K562 (cell line): ENCODE measurements around the gene NEURL1. TPM values are rescaled to one million over a fixed set of nuclear protein-coding genes. Genes with fewer than 3 reads are reported as not detected.

ENCODE experiments used
- ATAC-seq: fragments of 200-7000 bp; cut with Tn5 transposase; 3 replicates; pipeline ENCODE4 v1.9.1; 2020; ENCODE audit warnings: moderate library complexity
- BruUV-seq: library from RNA; stranded (reverse); fragments of 400-500 nt; replicated peaks from 2 replicates; lab custom pipeline; 2021; lab: Mats Ljungman, UMichigan
- CTCF ChIA-PET: fragments of 300-600 bp; formaldehyde crosslinking; extraction: SDS; loops from one replicate; lab custom pipeline; 2021; ENCODE audit warnings: low intra/inter-chr PET ratio; lab: Yijun Ruan, JAX
- POLR2A ChIA-PET: fragments of 300-600, 350-650 bp; sonication (Branson Sonifier 250); formaldehyde crosslinking; extraction: SDS; loops from one replicate; lab custom pipeline; 2021; ENCODE audit warnings: antibody characterized with exemption, inconsistent platforms; lab: Yijun Ruan, JAX
- DNase-seq, 4 experiments: peaks; one replicate each; pipeline versions ENCODE4 v3.0.0 to v3.0.0-alpha.2; 2011 to 2018; ENCODE audit warnings: low spot score in 3 of 4, mixed read lengths in 3 of 4; ENCODE audit errors: extremely low read depth in 1 of 4
- FAIRE-seq: peaks from 2 replicates; lab custom pipeline; 2011; peaks lifted over from hg19 to GRCh38; lab: Jason Lieb, UNC
- H2AFZ ChIP-seq: 2 replicates; pipeline ENCODE4 v1.6.0; 2011; ENCODE audit warnings: low read depth, low read length, control low read depth, inconsistent platforms
- H3K27ac ChIP-seq: fragments of 200-600 bp; 3 replicates; pipeline ENCODE4 v1.8.0; 2011; ENCODE audit warnings: low read depth, mild to moderate bottlenecking, control low read depth, inconsistent platforms, low read length, moderate library complexity, mixed read lengths; ENCODE audit errors: extremely low read depth
- H3K27me3 ChIP-seq, 2 experiments: fragments of 300-600 bp in 1 of 2; 2 replicates in 1 of 2; 3 replicates in 1 of 2; pipeline versions ENCODE4 v1.6.0 to v1.8.0; 2011; ENCODE audit warnings: inconsistent platforms in 2 of 2, low read length in 2 of 2, mild to moderate bottlenecking in 1 of 2, mixed read lengths in 1 of 2, moderate library complexity in 1 of 2; ENCODE audit not compliant: control insufficient read depth in 2 of 2, insufficient read depth in 2 of 2
- H3K36me3 ChIP-seq: fragments of 300-600 bp; 3 replicates; pipeline ENCODE4 v1.8.0; 2011; ENCODE audit warnings: mild to moderate bottlenecking, low read length, inconsistent platforms; ENCODE audit not compliant: control insufficient read depth, insufficient read depth
- H3K4me1 ChIP-seq, 2 experiments: fragments of 200-600 bp in 1 of 2; replicated peaks in 1 of 2; 2 replicates in 1 of 2; 3 replicates in 1 of 2; pipeline versions ENCODE4 v1.5.1 to v1.8.0; 2011; ENCODE audit warnings: inconsistent platforms in 2 of 2, low read length in 2 of 2, mild to moderate bottlenecking in 1 of 2, mixed read lengths in 1 of 2, moderate library complexity in 1 of 2; ENCODE audit not compliant: control insufficient read depth in 2 of 2, insufficient read depth in 2 of 2
- H3K4me2 ChIP-seq: 2 replicates; pipeline ENCODE4 v1.6.1; 2011; ENCODE audit warnings: low read length, control low read depth, inconsistent platforms, mixed read lengths; ENCODE audit not compliant: insufficient read depth
- H3K4me3 ChIP-seq: fragments of 200-600 bp; sonication (generic), shearing (Covaris generic); 2 replicates; pipeline ENCODE4 v1.5.1; 2016; ENCODE audit warnings: control low read depth, inconsistent platforms
- H3K79me2 ChIP-seq: fragments of 200-600 bp; 3 replicates; pipeline ENCODE4 v1.8.0; 2011; ENCODE audit warnings: low read length, inconsistent platforms; ENCODE audit not compliant: control insufficient read depth, insufficient read depth
- H3K9ac ChIP-seq, 2 experiments: 2 replicates each; pipeline versions ENCODE4 v1.6.0 to v1.6.1; 2011; ENCODE audit warnings: low read depth in 2 of 2, low read length in 2 of 2, control low read depth in 1 of 2, inconsistent platforms in 1 of 2, mild to moderate bottlenecking in 1 of 2, mixed read lengths in 1 of 2; ENCODE audit not compliant: insufficient read depth in 1 of 2
- H3K9me1 ChIP-seq: one replicate; pipeline ENCODE4 v1.6.0; 2011; ENCODE audit warnings: inconsistent platforms, mild to moderate bottlenecking, low read length, moderate library complexity; ENCODE audit not compliant: control insufficient read depth, insufficient read depth
- H3K9me3 ChIP-seq: replicated peaks from 2 replicates; pipeline ENCODE4 v1.5.1; 2011; ENCODE audit warnings: low read depth, low read length, inconsistent platforms; ENCODE audit not compliant: control insufficient read depth, insufficient read depth
- H4K20me1 ChIP-seq: replicated peaks from 2 replicates; pipeline ENCODE4 v1.6.1; 2011; ENCODE audit warnings: low read length, inconsistent platforms, mixed read lengths; ENCODE audit not compliant: control insufficient read depth, insufficient read depth
- ATF3 ChIP-seq, 2 experiments: fragments of 450-650 bp in 1 of 2; sonication (generic) in 1 of 2; formaldehyde crosslinking in 1 of 2; IDR thresholded peaks in 1 of 2; conservative IDR thresholded peaks in 1 of 2; 2 replicates each; pipeline versions ENCODE4 v1.6.1 to v1.8.1; 2016 to 2023; ENCODE audit warnings: mild to moderate bottlenecking in 2 of 2, moderate library complexity in 2 of 2, inconsistent platforms in 1 of 2, missing genetic modification reagents in 1 of 2
- CAMTA2 ChIP-seq: fragments of 250-450 bp; sonication (Bioruptor Pico); conservative IDR thresholded peaks from 2 replicates; pipeline ENCODE4 v1.5.1; 2022
- HDAC2 ChIP-seq: fragments of 450-650 bp; IDR thresholded peaks from 2 replicates; pipeline ENCODE4 v1.6.1; 2016; ENCODE audit warnings: mild to moderate bottlenecking
- HMG20A ChIP-seq: fragments of 450-650 bp; formaldehyde crosslinking; conservative IDR thresholded peaks from 2 replicates; pipeline ENCODE4 v1.4.0; 2020; ENCODE audit warnings: mild to moderate bottlenecking, mixed read lengths
- KAT8 ChIP-seq: fragments of 450-650 bp; IDR thresholded peaks from 2 replicates; pipeline ENCODE4 v1.6.1; 2016; ENCODE audit warnings: low read depth, mild to moderate bottlenecking
- KDM1A ChIP-seq, 2 experiments: fragments of 450-650 bp; IDR thresholded peaks; 2 replicates each; pipeline ENCODE4 v1.6.1; 2016; ENCODE audit warnings: mild to moderate bottlenecking in 2 of 2
- MAZ ChIP-seq, 2 experiments: fragments of 450-650 bp in 1 of 2; sonication (generic) in 1 of 2; formaldehyde crosslinking; IDR thresholded peaks in 1 of 2; conservative IDR thresholded peaks in 1 of 2; 2 replicates each; pipeline versions ENCODE4 v1.4.0 to v1.5.0; 2020; ENCODE audit warnings: mild to moderate bottlenecking in 1 of 2, missing genetic modification reagents in 1 of 2
- MXI1 ChIP-seq: IDR thresholded peaks from 2 replicates; pipeline ENCODE4 v1.6.1; 2011; ENCODE audit warnings: low read depth, mild to moderate bottlenecking, improper control_type of control experiment, low read length
- NR2C2 ChIP-seq, 2 experiments: fragments of 200-800 bp in 1 of 2; sonication (Bioruptor generic) in 1 of 2; sonication (generic) in 1 of 2; formaldehyde crosslinking in 1 of 2; IDR thresholded peaks; 2 replicates each; pipeline versions ENCODE4 v1.6.1 to v1.8.0; 2016 to 2022; ENCODE audit warnings: mild to moderate bottlenecking in 1 of 2, missing compliant biosample characterization in 1 of 2, missing genetic modification characterization in 1 of 2, missing genetic modification reagents in 1 of 2
- NR4A1 ChIP-seq, 2 experiments: fragments of 250-450 bp in 1 of 2; fragments of 450-650 bp in 1 of 2; sonication (Bioruptor Pico) in 1 of 2; IDR thresholded peaks; 2 replicates each; pipeline versions ENCODE4 v1.4.0 to v1.6.1; 2016 to 2020; ENCODE audit warnings: mild to moderate bottlenecking in 2 of 2, missing compliant biosample characterization in 1 of 2, missing genetic modification characterization in 1 of 2, moderate library complexity in 1 of 2
- PHF21A ChIP-seq: fragments of 450-650 bp; IDR thresholded peaks from 2 replicates; pipeline ENCODE4 v1.6.1; 2017; ENCODE audit warnings: low read depth, borderline replicate concordance
- TCF3 ChIP-seq: sonication (generic); formaldehyde crosslinking; IDR thresholded peaks from 2 replicates; pipeline ENCODE4 v1.4.0; 2020; ENCODE audit warnings: mild to moderate bottlenecking, missing genetic modification reagents
- ZBTB11 ChIP-seq, 3 experiments: fragments of 200-800 bp in 1 of 3; fragments of 250-450 bp in 1 of 3; fragments of 450-650 bp in 1 of 3; sonication (Bioruptor Pico) in 1 of 3; sonication (Bioruptor generic) in 1 of 3; formaldehyde crosslinking in 1 of 3; IDR thresholded peaks; 2 replicates each; pipeline versions ENCODE4 v1.6.1 to v1.8.0; 2016 to 2022; ENCODE audit warnings: mild to moderate bottlenecking in 2 of 3, missing genetic modification characterization in 2 of 3, missing compliant biosample characterization in 1 of 3, moderate library complexity in 1 of 3
- ZKSCAN8 ChIP-seq: fragments of 200-800 bp; sonication (Bioruptor generic); IDR thresholded peaks from 2 replicates; pipeline ENCODE4 v1.6.1; 2016; ENCODE audit warnings: missing genetic modification characterization, missing compliant biosample characterization
- ZNF589 ChIP-seq: fragments of 200-800 bp; sonication (Bioruptor generic); IDR thresholded peaks from 2 replicates; pipeline ENCODE4 v1.6.1; 2016; ENCODE audit warnings: low read depth, missing genetic modification characterization, missing compliant biosample characterization
- WGBS: fragments of 100-300 bp; shearing (Covaris generic); methylation state at CpG from one replicate; pipeline ENCODE4 v1.1.6; 2016; ENCODE audit warnings: low coverage, mixed read lengths; ENCODE audit not compliant: insufficient coverage; ENCODE audit errors: missing lambda C conversion rate; 5-methylcytosine and 5-hydroxymethylcytosine counted together
- in situ Hi-C: fragments of 300-500 bp; cut with MboI; formaldehyde crosslinking; loops from 4 replicates; pipeline ENCODE4 v1.15.0; 2018; ENCODE audit warnings: inconsistent platforms, mixed read lengths
- intact Hi-C: fragments of 100-400 bp; cut with micrococcal nuclease; formaldehyde crosslinking; loops from 2 replicates; pipeline ENCODE4 v1.14.2; 2022
- polyA plus RNA-seq, 8 experiments: library from polyadenylated mRNA; depleted of rRNA in 4 of 8; stranded (reverse) in 5 of 8; unstranded in 3 of 8; fragments of >200 nt; fragmentation: Nextera tagmentation in 2 of 8; fragmentation: Illumina TruSeq in 1 of 8; extraction: Ambion mirVana in 2 of 8; extraction: Trizol in 1 of 8; gene quantifications; 2 replicates each; pipeline versions ENCODE4 v1.2.1 to v1.2.3, GENCODE V29; 2011 to 2014; ENCODE audit warnings: inconsistent platforms in 1 of 8, missing spikeins in 1 of 8
- total RNA-seq, 7 experiments: library from RNA; depleted of rRNA in 6 of 7; stranded (reverse); fragments of >200 nt in 6 of 7; fragmentation: Illumina TruSeq in 2 of 7; extraction: Trizol in 2 of 7; gene quantifications; 2 replicates each; pipeline versions ENCODE4 v1.2.1 to v1.2.3, GENCODE V29; 2011 to 2021; ENCODE audit warnings: low replicate concordance in 1 of 7

NEURL1 gene
- total and polyA plus RNA-seq, 9 of the 15 experiments (the other 6 are each of a cell fraction or from before 2014, with no cell fraction given) = 0.01 to 0.45 (median 0.16) TPM; not detected in 5

- Histone ChIP-seq H3K4me1 (peaks cover 8 to 10% of the 10 kb centered on the region in 2 experiments; a peak in 3 of 5 replicates), H3K9me3 (no peaks in the 10 kb centered on the region), H3K9ac (no peak overlapping the region), H3K9me1 (no peaks in the 10 kb centered on the region), H3K27ac (no peak overlapping the region), H4K20me1 (no peaks in the 10 kb centered on the region; the same call in 1 of the 2 replicates), H3K4me2 (no peak overlapping the region), H3K79me2 (no peaks in the 10 kb centered on the region), H2AFZ (peak overlapping the region; percentile 56; the same call in 1 of the 2 replicates), H3K4me3 (no peak overlapping the region), H3K27me3 (peaks cover 0 to 10% of the 10 kb centered on the region in 2 experiments; a peak in 1 of 5 replicates), H3K36me3 (no peaks in the 10 kb centered on the region)
- intact Hi-C loops = no loop called here
- 20% methylated on average over 13 of the region's 14 CpGs for WGBS
- ChIA-PET POLR2A (no interaction called here), CTCF (interaction anchor here (0.6 kb wide), 1 partner anchor 26 kb away, joined by 3 read pairs; no protein-coding TSS in a partner anchor)
- BruUV-seq = no TSS peak
- in situ Hi-C loops = no loop called here
- peak; percentile 86 for ATAC-seq
- peak; percentile 65 to 77 (median 72) for DNase-seq
- FAIRE-seq = no peak
- TF ChIP-seq MXI1 (no peak), NR2C2 (CRISPR knock-in tag; IDR thresholded peaks at IDR 0.05) (no peak), NR2C2 (tag; IDR thresholded peaks at IDR 0.05) (peak; percentile 77), HMG20A (CRISPR knock-in tag) (no peak), KDM1A (IDR thresholded peaks at IDR 0.05) (peak; percentile 84 to 90), ATF3 (IDR thresholded peaks at IDR 0.05) (peak; percentile 92), ATF3 (CRISPR knock-in tag; conservative IDR thresholded peaks at IDR 0.05) (no peak), ZNF589 (CRISPR knock-in tag) (peak; percentile 50; the same call in 1 of the 2 replicates), MAZ (CRISPR knock-in tag; conservative IDR thresholded peaks at IDR 0.05 in 1 of 2, IDR thresholded peaks at IDR 0.05 in 1 of 2) (peak; percentile 38 to 88; a peak in 3 of 4 replicates), CAMTA2 (CRISPR knock-in tag) (no peak), KAT8 (no peak), ZBTB11 (CRISPR knock-in tag; IDR thresholded peaks at IDR 0.05) (0 out of 6 replicates have a peak, but pooled peaks of 1 of the 3 experiments have one; percentile 25), HDAC2 (peak; percentile 58; the same call in 1 of the 2 replicates), NR4A1 (CRISPR knock-in tag; IDR thresholded peaks at IDR 0.05) (no peak), NR4A1 (tag; IDR thresholded peaks at IDR 0.05) (no peak), TCF3 (CRISPR knock-in tag) (no peak), ZKSCAN8 (CRISPR knock-in tag) (peak; percentile 93), PHF21A (0 out of 2 replicates have a peak, but pooled peaks have one; percentile 48)
These were observed 22.5 kb upstream of the NEURL1 start for GRCh38 chr10:103470761-103471653.
